Endodermal cell (in vitro differentiated cells): ENCODE measurements around the gene FGFBP3. TPM values are rescaled to one million over a fixed set of nuclear protein-coding genes. Genes with fewer than 3 reads are reported as not detected.

Source experiments
- DNase-seq: peaks from one replicate; pipeline ENCODE4 v3.0.0-alpha.2; 2017
- H3K27ac ChIP-seq: 2 replicates; pipeline ENCODE4 v1.5.1; 2013; ENCODE audit warnings: mild to moderate bottlenecking, low read depth, low read length, moderate library complexity
- H3K27me3 ChIP-seq: 2 replicates; pipeline ENCODE4 v1.6.1; 2013; ENCODE audit warnings: mild to moderate bottlenecking, low read length, moderate library complexity; ENCODE audit not compliant: insufficient read depth, control insufficient read depth, poor library complexity, severe bottlenecking
- H3K36me3 ChIP-seq: 2 replicates; pipeline ENCODE4 v1.7.0; 2013; ENCODE audit warnings: mild to moderate bottlenecking, low read length, moderate library complexity; ENCODE audit not compliant: control insufficient read depth, insufficient read depth
- H3K4me1 ChIP-seq: one replicate; pipeline ENCODE4 v1.7.0; 2013; ENCODE audit warnings: low read length; ENCODE audit not compliant: control insufficient read depth, insufficient read depth
- H3K4me3 ChIP-seq: 2 replicates; pipeline ENCODE4 v1.5.1; 2013; ENCODE audit warnings: mild to moderate bottlenecking, low read length, moderate library complexity
- H3K9ac ChIP-seq: 2 replicates; pipeline ENCODE4 v1.6.1; 2013; ENCODE audit warnings: mild to moderate bottlenecking, low read length, moderate library complexity; ENCODE audit not compliant: poor library complexity, severe bottlenecking; ENCODE audit errors: extremely low read depth
- H3K9me3 ChIP-seq: 2 replicates; pipeline ENCODE4 v1.6.1; 2013; ENCODE audit warnings: mild to moderate bottlenecking, low read length, moderate library complexity; ENCODE audit not compliant: control insufficient read depth
- H3K27ac Mint-ChIP-seq: 2 replicates; pipeline ENCODE4 v1.8.0; 2020; ENCODE audit warnings: mixed read lengths
- H3K27me3 Mint-ChIP-seq: 2 replicates; pipeline ENCODE4 v1.8.0; 2021; ENCODE audit warnings: mild to moderate bottlenecking, mixed read lengths; ENCODE audit not compliant: insufficient read depth
- H3K36me3 Mint-ChIP-seq: 2 replicates; pipeline ENCODE4 v1.8.0; 2020; ENCODE audit warnings: low read depth, mixed read lengths
- H3K4me1 Mint-ChIP-seq: 2 replicates; pipeline ENCODE4 v1.8.0; 2020; ENCODE audit warnings: mixed read lengths
- H3K4me3 Mint-ChIP-seq: 2 replicates; pipeline ENCODE4 v1.8.0; 2020; ENCODE audit warnings: mild to moderate bottlenecking, moderate library complexity, mixed read lengths
- H3K9me3 Mint-ChIP-seq: 2 replicates; pipeline ENCODE4 v1.8.0; 2020; ENCODE audit warnings: mild to moderate bottlenecking, mixed read lengths
- CTCF ChIP-seq: fragments of 200-600 bp; sonication (generic); conservative IDR thresholded peaks from 2 replicates; pipeline ENCODE4 v1.5.0; 2021; ENCODE audit warnings: antibody characterized with exemption, mild to moderate bottlenecking
- WGBS, 2 experiments: methylation state at CpG; one replicate each; pipeline versions ENCODE4 v1.1.5 to v1.1.7; 2013; ENCODE audit warnings: missing lambda C conversion rate in 2 of 2, mixed read lengths in 1 of 2; ENCODE audit not compliant: insufficient coverage in 1 of 2, insufficient read length in 1 of 2; 5-methylcytosine and 5-hydroxymethylcytosine counted together
- total RNA-seq, 2 donors: library from RNA; stranded (reverse); fragmentation: NEBNext Ultra II Directional in 1 of 2; extraction: Animal tissue kit (Norgen Biotek cat#: 25700) in 1 of 2; gene quantifications; 2 replicates in 1 of 2; 3 replicates in 1 of 2; pipeline ENCODE4 v1.2.1, GENCODE V29; 2021

FGFBP3 gene
- total RNA-seq, 2 donors from 2014 or later = 4.3 to 19.0 TPM

- H3K9me3 Mint-ChIP-seq = no peaks in the 10 kb centered on the region
- Histone ChIP-seq H3K4me1 (peaks cover 8% of the 10 kb centered on the region), H3K27me3 (no peaks in the 10 kb centered on the region), H3K27ac (no peak overlapping the region), H3K4me3 (no peak overlapping the region), H3K9me3 (no peaks in the 10 kb centered on the region), H3K9ac (no peak overlapping the region), H3K36me3 (peaks cover 54% of the 10 kb centered on the region)
- no peak overlapping the region for H3K27ac Mint-ChIP-seq
- no peaks in the 10 kb centered on the region for H3K27me3 Mint-ChIP-seq
- no peak overlapping the region for H3K4me3 Mint-ChIP-seq
- 31 to 44% methylated on average over 2 of the region's 2 CpGs for WGBS, 2 experiments
- TF ChIP-seq CTCF = no peak
- H3K4me1 Mint-ChIP-seq = peaks cover 11% of the 10 kb centered on the region
- DNase-seq = no peak
- peaks cover 39% of the 10 kb centered on the region for H3K36me3 Mint-ChIP-seq
These were observed 45.2 kb downstream of the FGFBP3 start for GRCh38 chr10:91864099-91864498.

GRCh38 chr10:91860885-91861284, 48.4 kb downstream of the FGFBP3 start:
- 60 to 100% methylated on average over 1 of the region's 1 CpG for WGBS, 2 experiments

GRCh38 chr10:91856637-91857036, 52.6 kb downstream of the FGFBP3 start:
- H3K27ac Mint-ChIP-seq = peak overlapping the region; percentile 7
- no peak overlapping the region for H3K4me3 ChIP-seq
- 92 to 100% methylated on average over 1 to 3 of the region's 6 CpGs for WGBS, 2 experiments
- no peaks in the 10 kb centered on the region for H3K4me1 Mint-ChIP-seq
- no peaks in the 10 kb centered on the region for H3K9me3 Mint-ChIP-seq
- no peak overlapping the region for H3K9ac ChIP-seq
- no peak overlapping the region for H3K27ac ChIP-seq
- peaks cover 84% of the 10 kb centered on the region for H3K36me3 ChIP-seq
- no peak for DNase-seq
- no peaks in the 10 kb centered on the region for H3K27me3 ChIP-seq
- peak; percentile 72 for TF ChIP-seq CTCF
- no peaks in the 10 kb centered on the region for H3K9me3 ChIP-seq
- H3K27me3 Mint-ChIP-seq = no peaks in the 10 kb centered on the region
- peaks cover 70% of the 10 kb centered on the region for H3K36me3 Mint-ChIP-seq
- peaks cover 4% of the 10 kb centered on the region for H3K4me1 ChIP-seq
- no peak overlapping the region for H3K4me3 Mint-ChIP-seq

More at GRCh38 chr10:91860885-91861284, 48.4 kb downstream of the FGFBP3 start:
- no peak for DNase-seq
- Mint-ChIP-seq H3K9me3 (no peaks in the 10 kb centered on the region), H3K36me3 (peaks cover 63% of the 10 kb centered on the region), H3K27me3 (no peaks in the 10 kb centered on the region), H3K4me1 (peaks cover 4% of the 10 kb centered on the region), H3K4me3 (no peak overlapping the region), H3K27ac (no peak overlapping the region)
- Histone ChIP-seq H3K27me3 (no peaks in the 10 kb centered on the region), H3K9me3 (no peaks in the 10 kb centered on the region), H3K9ac (no peak overlapping the region), H3K4me3 (no peak overlapping the region), H3K4me1 (peaks cover 5% of the 10 kb centered on the region), H3K27ac (no peak overlapping the region), H3K36me3 (peaks cover 84% of the 10 kb centered on the region)
- TF ChIP-seq CTCF = no peak

Other genes with a start within 250 kb of the FGFBP3 start
- gene TNKS2, start 111.1 kb downstream of the FGFBP3 start, total RNA-seq = 10 to 100 TPM; 51.3 to 59.9 TPM
- 10 to 100 TPM; 46.2 to 54.3 TPM for gene BTAF1, start 14.3 kb upstream of the FGFBP3 start, total RNA-seq